HG03460 (cell line): ENCODE data around the gene RAB13.
"Not testable (repeated sequence)": the region's sequence is repeated elsewhere in the genome, so short reads cannot be mapped to it uniquely, and the experiment has no call there.

Experiments used
- ATAC-seq: cut with Tn5 transposase; IDR thresholded peaks from one replicate; pipeline ENCODE4 v1.9.1; 2021; ENCODE audit not compliant: unreplicated experiment

Gene RAB13

DNA sequence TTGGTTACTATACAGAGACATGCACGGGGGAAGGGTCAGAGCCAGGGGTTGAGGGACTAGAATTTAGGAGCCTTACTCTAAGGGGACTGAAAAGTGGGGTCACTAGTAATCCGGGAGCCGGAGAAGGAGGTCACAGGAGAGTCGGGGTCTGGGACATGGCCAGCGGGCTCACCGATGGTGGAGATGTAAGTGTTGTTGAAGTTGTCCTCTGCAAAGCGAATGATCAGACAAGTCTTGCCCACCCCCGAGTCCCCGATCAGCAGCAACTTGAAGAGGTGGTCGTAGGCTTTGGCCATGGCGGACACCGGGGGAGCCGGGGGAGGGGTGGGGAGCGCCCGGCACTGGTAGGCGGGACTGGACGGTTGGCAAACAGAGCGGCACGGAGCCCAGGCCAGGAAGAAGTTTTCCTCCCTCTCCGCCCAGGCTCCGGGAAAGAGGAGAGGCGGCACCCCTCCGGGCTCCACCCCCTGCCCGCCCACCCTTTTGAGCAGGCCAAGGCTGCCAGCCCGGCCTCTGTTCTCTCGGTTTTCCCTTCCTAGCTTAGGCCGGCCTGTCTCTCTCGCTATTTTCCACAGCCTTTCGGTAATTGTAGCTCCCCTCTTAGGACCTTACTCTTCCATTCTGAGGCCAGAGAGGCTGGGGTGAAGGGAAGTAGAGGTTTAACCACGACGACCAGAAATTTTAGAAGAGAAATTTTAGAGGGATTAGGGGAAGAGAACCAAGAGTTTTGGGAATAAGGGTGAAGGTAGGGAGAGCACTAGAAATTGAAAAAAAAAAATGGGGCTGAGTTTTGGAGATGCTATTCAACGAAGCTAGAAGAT lies at the start of gene RAB13:
Gene RAB13, minus strand, starts transcription at position 399 of the 821 bp plus-strand sequence. Its CDS starts 103 bp downstream, at position 296.
- ATAC-seq: no peak

DNA sequence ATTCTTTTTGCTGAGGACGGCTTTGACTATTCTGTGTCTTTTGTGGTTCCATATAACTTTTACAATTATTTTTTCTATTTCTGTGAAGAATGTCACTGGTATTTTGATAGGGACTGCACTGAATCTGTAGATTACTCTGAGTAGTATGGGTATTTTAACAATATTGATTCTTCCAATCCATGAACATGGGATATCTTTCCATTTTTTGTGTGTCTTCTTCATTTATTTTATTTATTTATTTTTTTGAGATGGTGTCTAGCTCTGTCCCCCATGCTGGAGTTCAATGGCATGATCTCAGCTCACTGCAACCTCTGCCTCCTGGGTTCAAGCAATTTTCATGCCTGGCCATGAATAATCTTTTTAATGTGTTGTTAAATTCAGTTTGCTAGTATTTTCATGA lies 47.6 kb upstream of the RAB13 start:
- ATAC-seq: not testable (repeated sequence)

DNA sequence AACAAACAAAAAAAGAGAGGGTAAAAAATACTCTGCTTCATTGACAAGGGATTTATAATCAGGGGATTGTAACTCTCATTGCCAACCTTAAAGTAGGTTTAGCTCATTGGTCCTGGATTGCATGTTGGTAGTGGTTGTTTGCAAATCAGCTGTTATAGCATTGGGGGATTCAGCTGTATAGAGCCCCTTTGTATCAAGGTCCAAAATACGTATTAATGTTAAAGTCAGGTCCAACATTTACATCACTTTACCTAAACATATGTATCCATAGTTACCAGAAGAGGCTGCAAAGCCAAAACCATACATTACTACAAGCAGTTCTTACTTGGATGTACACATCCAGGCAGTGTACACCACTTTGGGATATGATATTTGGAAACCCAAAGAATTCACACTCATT lies 33.8 kb upstream of the RAB13 start:
- no peak for ATAC-seq

DNA sequence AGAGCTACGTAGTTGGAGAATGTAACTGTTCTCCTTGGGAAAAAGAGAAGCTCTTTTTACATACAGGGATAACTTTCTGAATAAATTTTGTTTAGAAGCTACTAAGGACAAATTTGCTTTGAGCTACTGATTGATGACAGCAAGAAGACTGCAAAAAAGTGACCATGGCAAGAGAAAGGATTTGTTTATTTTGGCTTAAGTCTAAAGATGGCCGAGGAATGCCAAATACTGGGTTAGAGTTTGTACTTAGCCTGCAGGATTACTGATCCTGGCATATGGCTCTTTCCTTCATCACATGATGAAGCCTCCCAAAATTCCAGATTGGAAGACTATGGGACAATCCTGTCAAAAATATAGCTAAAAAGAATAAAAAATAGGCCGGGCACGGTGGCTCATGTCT lies 33.1 kb upstream of the RAB13 start:
- no peak for ATAC-seq

DNA sequence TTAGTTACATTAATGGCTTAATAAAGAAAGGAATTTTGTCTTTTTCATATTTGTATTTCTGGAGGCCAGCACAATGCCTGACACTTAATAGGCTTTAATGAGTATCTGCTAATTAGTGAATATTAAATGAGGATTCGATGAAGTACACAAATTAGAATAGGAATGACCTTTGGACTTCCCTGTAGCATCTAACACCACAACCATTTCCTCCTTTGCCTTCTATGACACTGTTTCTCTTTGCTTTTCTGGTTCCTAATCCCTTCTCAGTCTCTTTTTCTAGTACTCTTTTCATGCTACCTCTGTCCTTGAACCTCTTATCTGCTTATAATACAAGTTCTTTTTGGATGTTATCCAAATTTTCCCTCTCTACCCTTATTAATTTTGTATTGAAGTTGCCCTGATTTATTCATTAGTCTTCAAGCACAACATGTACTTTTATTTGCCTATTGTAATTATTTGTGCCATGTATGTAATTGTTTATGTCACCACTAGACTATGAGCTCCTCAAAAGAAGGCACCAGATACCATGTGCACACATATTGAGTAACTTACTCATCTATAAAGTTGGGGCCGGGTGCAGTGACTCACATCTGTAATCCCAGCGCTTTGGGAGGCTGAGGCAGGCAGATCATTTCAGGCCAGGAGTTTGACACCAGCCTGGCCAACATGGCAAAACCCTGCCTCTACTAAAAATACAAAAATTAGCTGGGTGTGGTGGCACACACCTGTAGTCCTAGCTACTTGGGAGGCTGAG lies 28.2 kb upstream of the RAB13 start:
- ATAC-seq: no peak

DNA sequence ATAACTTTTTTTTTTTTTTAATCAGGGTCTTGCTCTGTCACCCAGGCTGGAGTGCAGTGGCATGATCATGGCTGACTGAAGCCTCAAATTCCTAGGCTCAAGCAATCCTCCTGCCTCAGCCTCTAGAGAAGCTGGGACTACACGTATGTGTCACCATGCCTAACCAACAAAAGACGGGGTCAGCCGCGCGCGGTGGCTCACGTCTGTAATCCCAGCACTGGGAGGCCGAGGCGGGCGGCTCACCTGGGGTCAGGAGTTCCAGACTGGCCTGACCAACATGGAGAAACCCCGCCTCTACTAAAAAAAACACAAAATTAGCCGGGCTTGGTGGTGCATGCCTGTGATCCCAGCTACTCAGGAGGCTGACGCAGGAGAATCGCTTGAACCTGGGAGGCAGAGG lies 26.4 kb upstream of the RAB13 start:
- not testable (repeated sequence) for ATAC-seq

DNA sequence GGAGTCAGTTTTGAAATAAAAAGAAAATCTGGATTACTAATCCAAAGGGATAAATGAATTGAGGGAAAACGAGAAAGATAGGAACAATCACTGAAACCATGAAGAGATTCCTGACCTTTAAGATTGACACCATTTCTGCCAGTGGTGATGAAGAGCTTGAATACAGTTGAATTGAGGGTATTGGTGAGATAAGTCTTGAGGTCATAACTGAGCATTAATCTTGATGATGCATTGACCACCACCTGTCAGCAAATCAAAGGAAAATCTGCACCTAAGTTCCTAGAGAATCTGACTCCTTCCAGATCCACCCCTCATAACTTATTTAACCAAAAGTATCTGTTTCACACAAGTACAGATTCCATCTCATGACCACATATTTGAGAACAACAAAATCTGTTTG lies 26.0 kb upstream of the RAB13 start:
- ATAC-seq: no peak

DNA sequence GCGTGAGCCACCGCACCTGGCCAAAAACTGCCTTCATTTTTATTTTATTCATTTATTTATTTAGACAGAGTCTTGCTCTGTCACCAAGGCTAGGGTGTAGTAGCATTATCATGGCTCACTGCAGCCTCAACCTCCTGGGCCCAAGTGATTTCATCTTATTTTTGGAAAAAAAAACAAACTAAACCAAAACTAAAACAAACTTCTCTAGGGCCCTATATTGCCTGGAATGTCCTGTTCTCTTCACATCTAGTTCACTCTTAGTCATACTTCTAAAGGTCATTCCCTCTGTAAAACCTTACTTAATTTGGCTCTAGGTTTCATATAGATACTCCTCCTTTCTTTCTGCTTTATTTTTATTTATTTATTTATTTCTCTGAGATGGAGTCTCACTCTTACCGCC lies 20.0 kb upstream of the RAB13 start:
- ATAC-seq: no peak

DNA sequence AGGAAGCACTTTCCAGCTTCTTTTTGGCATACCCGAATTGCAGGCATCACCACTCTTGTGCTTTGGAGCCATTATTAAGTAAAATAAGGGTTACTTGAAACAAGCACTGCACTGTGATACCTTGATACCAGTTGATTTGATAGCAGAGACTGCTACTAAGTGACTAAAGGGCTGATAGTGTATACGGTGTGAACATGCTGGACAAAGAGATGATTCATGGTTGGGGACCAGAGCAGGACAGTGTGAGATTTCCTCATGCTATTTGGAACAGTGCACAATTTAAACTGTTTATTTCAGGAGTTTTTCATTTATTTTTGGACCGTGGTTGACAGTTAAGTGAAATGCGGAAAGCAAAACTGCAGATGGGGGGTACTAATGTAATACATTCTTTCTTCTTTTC lies 14.3 kb upstream of the RAB13 start:
- no peak for ATAC-seq

DNA sequence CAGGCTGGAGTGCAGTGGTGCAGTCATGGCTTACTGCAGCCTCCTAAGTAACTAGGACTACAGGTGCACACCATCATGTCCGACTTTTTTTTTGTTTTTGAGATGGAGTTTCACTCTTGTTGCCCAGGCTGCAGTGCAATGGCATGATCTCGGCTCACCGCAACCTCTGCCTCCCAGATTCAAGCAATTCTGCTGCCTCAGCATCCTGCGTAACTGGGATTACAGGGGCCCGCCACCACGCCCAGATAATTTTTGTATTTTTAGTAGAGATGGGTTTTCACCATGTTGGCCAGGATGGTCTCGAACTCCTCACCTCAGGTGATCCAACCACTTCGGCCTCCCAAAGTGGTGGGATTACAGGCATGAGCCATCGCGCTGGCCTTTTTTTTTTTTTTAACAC lies 10.7 kb upstream of the RAB13 start:
- not testable (repeated sequence) for ATAC-seq

DNA sequence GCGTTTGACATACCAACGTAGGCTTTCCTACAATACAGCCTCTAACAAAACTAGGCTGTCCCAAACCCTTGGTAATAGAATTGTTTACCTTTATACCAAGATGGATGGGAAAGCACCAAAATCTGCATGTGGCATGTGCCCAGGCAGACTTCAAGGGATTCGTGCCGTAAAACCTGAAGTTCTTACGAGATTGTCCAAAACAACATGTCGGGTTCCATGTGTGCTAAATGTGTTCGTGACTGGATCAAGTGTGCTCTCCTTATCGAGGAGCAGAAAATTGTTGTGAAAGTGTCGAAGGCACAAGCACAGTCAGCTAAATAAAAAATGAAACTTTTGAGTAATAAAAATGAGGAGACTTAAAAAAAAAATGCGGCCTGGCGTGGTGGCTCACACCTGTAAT lies 9.5 kb upstream of the RAB13 start:
- no peak for ATAC-seq

DNA sequence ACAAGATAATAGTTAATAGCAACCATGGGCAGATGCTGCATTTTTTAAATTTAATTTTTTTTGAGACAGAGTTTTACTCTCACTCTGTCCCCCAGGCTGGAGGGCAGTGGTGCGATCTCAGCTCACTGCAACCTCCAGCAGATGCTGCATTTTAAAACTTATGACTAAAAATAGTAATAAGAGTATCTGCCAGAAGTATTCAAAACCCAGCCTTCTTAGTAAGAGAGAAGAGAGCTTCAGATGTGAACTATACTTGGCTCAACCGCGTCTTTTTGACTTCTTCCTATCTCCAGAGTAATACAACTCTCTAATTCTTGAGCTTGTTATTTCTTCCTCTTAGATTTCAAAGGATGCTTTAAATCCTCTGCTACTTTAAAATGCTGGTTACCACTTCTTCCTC lies 9.1 kb upstream of the RAB13 start:
- no peak for ATAC-seq

DNA sequence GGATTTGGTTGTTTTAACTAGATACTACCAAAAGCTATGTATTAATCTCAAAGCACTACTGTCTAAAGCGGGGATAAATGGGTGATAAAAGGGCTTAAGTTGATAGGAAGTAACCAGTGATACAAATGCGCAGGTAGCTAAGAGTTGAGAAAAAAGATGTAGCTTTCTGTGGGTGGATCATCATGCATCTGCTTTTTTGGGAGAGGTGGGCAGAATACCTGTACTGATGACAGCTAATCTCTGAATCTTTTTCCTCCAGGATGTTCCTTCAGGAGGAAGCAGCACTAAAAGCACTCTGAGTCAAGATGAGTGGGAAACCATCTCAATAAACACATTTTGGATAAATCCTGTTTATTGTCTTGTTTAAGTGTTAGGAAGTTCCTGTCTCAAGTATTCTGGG lies 5.7 kb upstream of the RAB13 start:
- no peak for ATAC-seq

DNA sequence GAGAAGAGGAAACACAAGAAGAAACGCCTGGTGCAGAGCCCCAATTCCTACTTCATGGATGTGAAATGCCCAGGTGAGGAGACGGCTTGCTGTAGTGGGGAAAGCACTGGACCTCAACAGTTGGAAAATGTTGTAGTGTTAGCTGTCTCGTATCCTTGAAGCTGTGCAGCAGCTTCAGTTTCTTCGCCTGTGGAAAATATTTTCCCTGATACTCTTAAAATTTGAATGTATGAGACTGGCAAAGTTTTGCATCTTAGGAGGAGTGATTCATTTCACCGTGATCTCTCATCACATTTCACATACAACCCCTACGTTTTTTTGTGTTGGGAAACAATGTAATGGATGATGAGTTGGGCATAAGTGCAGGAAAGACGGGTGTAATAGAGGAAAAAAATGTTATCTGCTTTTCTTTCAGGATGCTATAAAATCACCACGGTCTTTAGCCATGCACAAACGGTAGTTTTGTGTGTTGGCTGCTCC lies 5.1 kb upstream of the RAB13 start:
- no peak for ATAC-seq

DNA sequence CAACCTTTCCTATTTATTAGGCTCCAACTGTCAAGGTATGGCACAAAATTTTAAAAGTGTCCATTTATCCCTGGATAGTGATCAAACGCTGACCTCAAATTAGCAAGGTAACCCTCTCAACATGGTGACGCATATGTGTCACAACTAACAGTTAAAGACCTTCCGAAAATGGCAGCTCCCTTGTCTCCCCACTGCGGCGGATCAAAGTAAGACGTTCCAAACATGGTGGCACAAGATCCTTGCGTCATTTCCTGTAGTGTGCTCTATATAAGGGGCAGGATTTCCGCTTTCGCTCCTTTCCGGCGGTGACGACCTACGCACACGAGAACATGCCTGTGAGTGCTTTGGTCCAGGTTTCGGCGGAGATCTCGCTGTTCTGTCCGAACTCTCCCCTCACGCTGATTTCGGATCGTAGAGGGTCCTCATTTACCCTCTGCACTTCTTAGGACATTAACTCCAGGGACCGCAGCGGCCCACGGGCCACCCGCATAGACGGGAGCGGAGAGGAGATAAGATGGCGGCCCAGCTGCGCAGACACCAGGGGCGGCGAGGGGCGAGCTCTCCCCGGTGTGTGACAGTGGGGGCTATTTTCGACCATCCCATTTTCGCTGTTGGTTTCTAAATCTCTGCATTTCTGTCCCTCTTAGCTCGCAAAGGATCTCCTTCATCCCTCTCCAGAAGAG lies 4.5 kb upstream of the RAB13 start, which contains the start of gene RPS27:
Gene RPS27, plus strand, starts transcription at position 295 of the 683 bp plus-strand sequence. Its CDS starts 35 bp downstream, at position 330.
- ATAC-seq: peak; percentile 66

DNA sequence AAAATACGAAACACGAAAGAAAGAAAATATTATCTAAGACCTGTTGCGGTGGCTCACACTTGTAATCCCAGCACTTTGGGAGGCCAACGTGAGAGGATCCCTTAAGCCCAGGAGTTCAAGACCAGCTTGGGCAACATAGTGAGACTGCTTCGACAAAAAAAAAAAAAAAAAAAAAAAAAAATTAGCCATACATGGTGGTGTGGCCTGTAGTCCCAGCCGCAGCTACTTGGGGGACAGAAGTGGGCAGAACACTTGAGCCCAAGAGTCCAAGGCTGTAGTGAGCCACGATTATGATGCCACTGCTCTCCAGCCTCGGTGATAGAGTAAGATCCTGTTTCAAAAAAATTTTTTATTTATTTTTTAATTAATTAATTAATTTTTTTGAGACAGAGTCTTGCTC lies 1.5 kb upstream of the RAB13 start:
- ATAC-seq: no peak

DNA sequence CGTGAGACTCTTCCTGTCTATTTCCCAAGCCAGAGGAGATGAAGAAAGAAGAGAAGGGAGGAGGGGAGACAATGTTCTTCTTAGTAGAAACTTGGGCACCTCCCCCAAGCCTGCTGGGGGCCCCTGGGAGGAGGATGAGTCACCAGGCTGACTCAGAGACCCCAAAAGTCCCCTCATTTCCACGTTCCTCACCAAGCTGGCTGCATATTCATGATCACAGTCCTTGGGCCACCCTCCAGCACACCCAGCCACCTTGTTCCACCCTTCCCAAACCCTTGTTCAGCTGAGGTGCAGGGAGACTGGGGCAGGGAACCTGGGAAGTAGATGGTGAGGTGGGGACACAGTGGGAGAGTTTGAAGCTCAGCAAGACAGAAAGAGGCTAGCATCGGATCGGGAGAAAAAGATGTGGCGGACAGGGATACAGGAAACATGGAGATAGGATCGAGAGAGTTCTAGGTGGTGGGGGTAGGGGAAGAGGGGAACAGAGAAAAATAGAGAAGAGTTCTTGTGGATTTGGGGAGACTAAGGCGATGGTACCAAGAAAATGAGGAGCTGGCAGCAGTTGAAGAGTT lies 712 bp downstream of the RAB13 start:
- ATAC-seq: no peak

DNA sequence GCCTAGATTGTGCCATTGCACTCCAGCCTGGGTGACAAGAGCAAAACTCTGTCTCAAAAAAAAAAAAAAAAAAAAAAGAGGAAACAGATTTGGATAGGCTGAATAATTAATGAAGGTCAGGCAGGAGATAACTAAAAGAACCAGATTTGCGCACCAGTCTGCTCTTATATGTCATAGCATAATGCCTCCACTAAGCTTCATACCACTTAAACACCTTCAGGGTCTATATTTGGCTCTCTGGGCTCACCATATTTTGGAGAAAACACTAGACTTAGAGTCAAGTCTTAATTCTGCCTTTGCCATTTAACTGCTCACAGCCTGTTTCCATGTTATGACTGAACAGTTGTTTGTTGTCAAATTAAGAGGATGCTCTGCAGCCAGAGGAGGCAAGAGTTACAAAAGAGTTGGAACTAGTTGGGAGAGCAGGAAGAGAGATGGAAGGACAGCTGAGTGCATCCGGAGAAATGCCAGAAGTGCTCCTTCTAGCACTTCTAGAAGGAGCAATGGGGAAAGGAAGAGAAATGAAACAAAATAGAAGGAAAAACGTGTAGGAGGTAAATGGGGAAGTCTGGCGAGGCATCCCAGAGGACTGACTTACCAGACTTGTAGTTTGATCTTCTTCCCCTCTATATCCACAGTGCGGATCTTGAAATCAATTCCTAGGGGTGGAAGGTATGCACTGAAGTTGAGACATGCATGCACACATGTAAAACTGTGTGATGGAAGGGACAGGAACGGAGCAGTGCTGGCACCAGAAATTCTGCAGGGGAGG lies 1.8 kb downstream of the RAB13 start:
- no peak for ATAC-seq

DNA sequence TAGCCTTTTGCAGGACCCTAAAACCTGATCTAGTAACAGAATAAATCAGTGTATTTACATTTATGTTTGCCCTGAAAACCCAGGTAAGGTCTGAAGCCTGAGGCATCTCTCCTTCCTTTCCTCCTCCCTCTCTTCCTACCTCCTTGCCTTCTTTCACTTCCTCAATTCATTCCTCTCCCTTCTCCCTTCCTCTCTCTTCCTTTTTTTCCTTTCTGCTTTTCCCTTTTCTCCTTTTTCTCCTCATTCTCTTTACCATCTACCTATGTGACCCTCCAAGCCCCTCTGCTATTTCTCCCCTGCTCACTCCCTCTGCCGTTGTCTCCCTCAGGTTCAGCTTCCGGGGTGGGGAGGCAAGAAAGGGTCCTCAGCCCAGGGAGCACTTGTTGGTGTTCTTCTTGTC lies 4.4 kb downstream of the RAB13 start:
- ATAC-seq: not testable (repeated sequence)

DNA sequence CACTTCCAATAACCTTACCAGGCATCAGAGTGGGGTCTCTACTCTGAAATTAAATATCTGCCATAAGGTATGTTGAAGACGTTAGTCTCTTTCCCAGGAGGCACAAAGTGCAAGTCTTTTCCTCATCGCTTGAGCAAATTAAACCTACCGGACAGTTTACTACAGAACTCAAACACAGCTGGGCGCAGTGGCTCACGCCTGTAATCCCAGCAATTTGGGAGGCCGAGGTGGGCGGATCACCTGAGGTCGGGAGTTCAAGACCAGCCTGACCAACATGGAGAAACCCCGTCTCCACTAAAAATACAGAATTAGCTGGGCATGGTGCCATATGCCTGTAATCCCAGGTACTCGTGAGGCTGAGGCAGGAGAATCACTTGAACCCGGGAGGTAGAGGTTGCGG lies 7.0 kb downstream of the RAB13 start:
- ATAC-seq: not testable (repeated sequence)
